NB4 (cell line): ENCODE data around the gene TMEM239.

ENCODE experiments used
- MYC ChIP-seq: IDR thresholded peaks from 2 replicates; pipeline ENCODE4 v1.6.1; 2011; ENCODE audit warnings: low read depth, low read length
- POLR2A ChIP-seq: IDR thresholded peaks from 2 replicates; pipeline ENCODE4 v1.6.1; 2011; ENCODE audit warnings: mild to moderate bottlenecking; ENCODE audit not compliant: insufficient read length; ENCODE audit errors: extremely low read depth
- TF ChIP-seq, protein P1 (sequence below): IDR thresholded peaks from one replicate; pipeline ENCODE4 v1.5.1; 2012; ENCODE audit warnings: low read depth, low read length
- TF ChIP-seq, protein P2 (sequence below): IDR thresholded peaks from 2 replicates; pipeline ENCODE4 v1.6.1; 2011; ENCODE audit warnings: low read depth, low read length

DNA sequence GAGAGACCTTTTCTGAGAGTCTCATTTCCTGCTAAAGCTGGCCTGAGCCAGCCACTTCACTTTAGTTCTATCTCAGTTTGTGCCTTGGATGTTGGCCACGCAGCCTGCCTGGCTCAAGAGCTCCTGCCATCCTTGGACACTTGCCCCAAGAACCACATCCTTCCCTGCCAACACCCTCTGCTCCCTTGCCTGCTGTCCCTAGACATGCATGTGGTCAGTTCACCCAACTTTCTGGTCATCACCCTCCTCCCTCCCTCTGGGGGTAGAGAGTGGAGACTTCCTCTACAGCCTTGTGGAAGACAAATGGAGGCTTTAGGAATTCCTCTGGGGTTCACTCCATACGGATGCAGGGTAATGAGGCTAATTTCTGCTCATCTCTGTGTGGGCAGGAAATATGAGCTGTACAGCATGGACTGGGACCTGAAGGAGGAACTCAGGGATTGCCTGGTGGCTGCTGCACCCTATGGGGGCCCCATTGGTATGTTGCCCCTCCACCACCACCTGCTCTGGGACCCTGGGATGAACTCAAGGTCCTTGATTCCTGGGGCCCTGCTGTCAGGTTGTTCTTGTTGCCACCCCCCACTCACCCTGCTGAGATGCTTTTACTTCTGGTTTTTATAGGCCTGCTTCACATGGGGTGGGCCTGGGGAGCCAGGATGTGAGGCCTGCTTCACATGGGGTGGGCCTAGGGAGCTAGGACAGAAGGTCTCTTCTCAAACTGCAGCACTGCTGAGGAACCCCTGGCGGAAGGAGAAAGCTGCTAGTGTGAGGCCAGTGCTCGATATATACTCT lies 43.4 kb downstream of the TMEM239 start:
- TF ChIP-seq, protein P1, sequence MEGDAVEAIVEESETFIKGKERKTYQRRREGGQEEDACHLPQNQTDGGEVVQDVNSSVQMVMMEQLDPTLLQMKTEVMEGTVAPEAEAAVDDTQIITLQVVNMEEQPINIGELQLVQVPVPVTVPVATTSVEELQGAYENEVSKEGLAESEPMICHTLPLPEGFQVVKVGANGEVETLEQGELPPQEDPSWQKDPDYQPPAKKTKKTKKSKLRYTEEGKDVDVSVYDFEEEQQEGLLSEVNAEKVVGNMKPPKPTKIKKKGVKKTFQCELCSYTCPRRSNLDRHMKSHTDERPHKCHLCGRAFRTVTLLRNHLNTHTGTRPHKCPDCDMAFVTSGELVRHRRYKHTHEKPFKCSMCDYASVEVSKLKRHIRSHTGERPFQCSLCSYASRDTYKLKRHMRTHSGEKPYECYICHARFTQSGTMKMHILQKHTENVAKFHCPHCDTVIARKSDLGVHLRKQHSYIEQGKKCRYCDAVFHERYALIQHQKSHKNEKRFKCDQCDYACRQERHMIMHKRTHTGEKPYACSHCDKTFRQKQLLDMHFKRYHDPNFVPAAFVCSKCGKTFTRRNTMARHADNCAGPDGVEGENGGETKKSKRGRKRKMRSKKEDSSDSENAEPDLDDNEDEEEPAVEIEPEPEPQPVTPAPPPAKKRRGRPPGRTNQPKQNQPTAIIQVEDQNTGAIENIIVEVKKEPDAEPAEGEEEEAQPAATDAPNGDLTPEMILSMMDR: no peak
- no peak for TF ChIP-seq MYC
- no peak for TF ChIP-seq POLR2A
- TF ChIP-seq, protein P2, sequence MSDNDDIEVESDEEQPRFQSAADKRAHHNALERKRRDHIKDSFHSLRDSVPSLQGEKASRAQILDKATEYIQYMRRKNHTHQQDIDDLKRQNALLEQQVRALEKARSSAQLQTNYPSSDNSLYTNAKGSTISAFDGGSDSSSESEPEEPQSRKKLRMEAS: no peak
